ENCODE results near the gene LOXL1. TPM values are rescaled to one million over a fixed set of nuclear protein-coding genes. Genes with fewer than 3 reads are reported as not detected.

LOXL1 gene
- total RNA-seq, 1 experiment from 2014 or later = 117 TPM

- Histone ChIP-seq H3K36me3 (ENCODE audit: insufficient read depth, low read length, poor library complexity, severe bottlenecking) (no peaks in the 10 kb centered on the region), H3K4me1 (ENCODE audit: insufficient read depth, low read length, poor library complexity, severe bottlenecking) (peaks cover 40% of the 10 kb centered on the region), H3K27ac (ENCODE audit: low read depth, low read length, poor library complexity, severe bottlenecking) (peak overlapping the region; percentile 35), H3K9me3 (ENCODE audit: low read depth, low read length, poor library complexity, severe bottlenecking) (no peaks in the 10 kb centered on the region), H3K27me3 (replicated peaks; ENCODE audit: insufficient read depth, low read depth, low read length, poor library complexity) (no peaks in the 10 kb centered on the region), H3K4me3 (ENCODE audit: low read depth, low read length, poor library complexity, severe bottlenecking) (no peak overlapping the region)
- TF ChIP-seq CTCF (conservative IDR thresholded peaks at IDR 0.05; ENCODE audit: low read depth, low read length) (no peak), EZH2 (IDR thresholded peaks at IDR 0.05; ENCODE audit: borderline replicate concordance, low read depth, low read length, poor library complexity, severe bottlenecking) (no peak)
- no peak for DNase-seq (ENCODE audit: low spot score)
- BruUV-seq (replicated peaks) = no TSS peak
- CTCF ChIA-PET = interaction anchor here (1.8 kb wide), 1 partner anchor 13 kb away, joined by 6 read pairs; no protein-coding TSS in a partner anchor
- intact Hi-C loops (cut with micrococcal nuclease; ENCODE audit: unreplicated experiment) = no loop called here
- POLR2A ChIA-PET (ENCODE audit: low non-redundant PET) = no interaction called here
Measured at GRCh38 chr15:73940061-73940981, 14.1 kb downstream of the LOXL1 start.

DNA sequence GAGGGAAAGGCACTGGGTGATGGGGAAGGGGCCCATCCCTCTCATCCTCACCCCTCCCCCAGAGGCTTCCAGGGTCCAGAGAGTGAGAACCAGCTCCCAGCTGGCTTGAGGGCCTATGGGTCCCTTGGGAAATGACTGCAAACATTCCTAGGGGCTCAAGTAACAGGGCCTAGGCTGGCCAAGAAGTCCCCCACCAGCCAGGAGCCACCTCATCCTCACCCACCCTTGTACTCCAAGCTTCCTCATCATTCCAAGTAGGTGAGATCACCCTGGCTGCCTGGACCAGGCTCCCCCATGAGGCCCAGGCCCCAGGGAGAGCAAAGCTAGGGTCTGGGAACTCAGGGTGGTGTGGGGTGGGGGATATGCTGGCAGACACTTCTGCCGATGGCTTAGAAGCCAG lies 14.8 kb downstream of the LOXL1 start:
- peak; percentile 48 for DNase-seq (ENCODE audit: low spot score)
- intact Hi-C loops (cut with micrococcal nuclease; ENCODE audit: unreplicated experiment) = no loop called here
- H3K4me3 ChIP-seq (ENCODE audit: low read depth, low read length, poor library complexity, severe bottlenecking) = no peak overlapping the region
- H3K27me3 ChIP-seq (replicated peaks; ENCODE audit: insufficient read depth, low read depth, low read length, poor library complexity) = no peaks in the 10 kb centered on the region
- H3K36me3 ChIP-seq (ENCODE audit: insufficient read depth, low read length, poor library complexity, severe bottlenecking) = no peaks in the 10 kb centered on the region
- CTCF ChIA-PET = interaction anchor here (1.8 kb wide), 1 partner anchor 13 kb away, joined by 6 read pairs; no protein-coding TSS in a partner anchor
- peaks cover 35% of the 10 kb centered on the region for H3K4me1 ChIP-seq (ENCODE audit: insufficient read depth, low read length, poor library complexity, severe bottlenecking)
- no peaks in the 10 kb centered on the region for H3K9me3 ChIP-seq (ENCODE audit: low read depth, low read length, poor library complexity, severe bottlenecking)
- BruUV-seq (replicated peaks) = no TSS peak
- TF ChIP-seq EZH2 (IDR thresholded peaks at IDR 0.05; ENCODE audit: borderline replicate concordance, low read depth, low read length, poor library complexity, severe bottlenecking) = no peak
- TF ChIP-seq CTCF (conservative IDR thresholded peaks at IDR 0.05; ENCODE audit: low read depth, low read length) = no peak
- POLR2A ChIA-PET (ENCODE audit: low non-redundant PET) = no interaction called here
- peak overlapping the region; percentile 35 for H3K27ac ChIP-seq (ENCODE audit: low read depth, low read length, poor library complexity, severe bottlenecking)

- TF ChIP-seq CTCF (conservative IDR thresholded peaks at IDR 0.05; ENCODE audit: low read depth, low read length) (no peak), EZH2 (IDR thresholded peaks at IDR 0.05; ENCODE audit: borderline replicate concordance, low read depth, low read length, poor library complexity, severe bottlenecking) (no peak)
- H3K36me3 ChIP-seq (ENCODE audit: insufficient read depth, low read length, poor library complexity, severe bottlenecking) = peaks cover 2% of the 10 kb centered on the region
Measured at GRCh38 chr15:73941449-73941848, 15.2 kb downstream of the LOXL1 start.

More at GRCh38 chr15:73941449-73941848, 15.2 kb downstream of the LOXL1 start:
- no peak for DNase-seq (ENCODE audit: low spot score)
- CTCF ChIA-PET = interaction anchor here (1.8 kb wide), 1 partner anchor 14 kb away, joined by 6 read pairs; no protein-coding TSS in a partner anchor
- BruUV-seq (replicated peaks) = no TSS peak
- no peaks in the 10 kb centered on the region for H3K27me3 ChIP-seq (replicated peaks; ENCODE audit: insufficient read depth, low read depth, low read length, poor library complexity)
- peak overlapping the region; percentile 35 for H3K27ac ChIP-seq (ENCODE audit: low read depth, low read length, poor library complexity, severe bottlenecking)
- intact Hi-C loops (cut with micrococcal nuclease; ENCODE audit: unreplicated experiment) = no loop called here
- H3K4me1 ChIP-seq (ENCODE audit: insufficient read depth, low read length, poor library complexity, severe bottlenecking) = peaks cover 31% of the 10 kb centered on the region
- H3K4me3 ChIP-seq (ENCODE audit: low read depth, low read length, poor library complexity, severe bottlenecking) = no peak overlapping the region
- POLR2A ChIA-PET (ENCODE audit: low non-redundant PET) = no interaction called here
- H3K9me3 ChIP-seq (ENCODE audit: low read depth, low read length, poor library complexity, severe bottlenecking) = no peaks in the 10 kb centered on the region

Data from A673 (cell line).